HCT116 (cell line): Measurements from ENCODE around the gene ANKRD7. TPM values are rescaled to one million over a fixed set of nuclear protein-coding genes. Genes with fewer than 3 reads are reported as not detected.

Source experiments
- ATAC-seq: fragments of 200-7000 bp; cut with Tn5 transposase; 2 replicates; pipeline ENCODE4 v1.9.1; 2020; ENCODE audit warnings: mild to moderate bottlenecking, moderate library complexity
- BruUV-seq: library from RNA; stranded (reverse); fragments of 400-500 nt; replicated peaks from 2 replicates; lab custom pipeline; 2021; lab: Mats Ljungman, UMichigan
- CTCF ChIA-PET: fragments of 300-600 bp; sonication (Branson Sonifier 250); formaldehyde crosslinking; loops from one replicate; lab custom pipeline; 2021; ENCODE audit warnings: antibody characterized with exemption; lab: Charles Lee
- POLR2A ChIA-PET: fragments of 300-600, 350-600 bp; sonication (Branson Sonifier 250); formaldehyde crosslinking; loops from one replicate; lab custom pipeline; 2021; ENCODE audit warnings: antibody characterized with exemption; lab: Charles Lee
- RAD21 ChIA-PET, 2 experiments: fragments of 300-600 bp; sonication (Branson Sonifier 250); formaldehyde crosslinking; loops; one replicate each; lab custom pipeline; 2023; ENCODE audit warnings: low total read pairs in 2 of 2; ENCODE audit not compliant: uncharacterized antibody in 2 of 2, unreplicated experiment in 2 of 2, low non-redundant PET in 1 of 2; lab: Charles Lee
- DNase-seq: peaks from one replicate; pipeline ENCODE4 v3.0.0-alpha.2; 2010; ENCODE audit warnings: low read depth, low spot score
- H2AFZ ChIP-seq: fragments of 200-600 bp; shearing (Covaris generic), sonication (generic); 2 replicates; pipeline ENCODE4 v1.6.1; 2017; ENCODE audit warnings: low read depth, mixed run types, mixed read lengths, antibody characterized with exemption, low read length; ENCODE audit not compliant: poor library complexity, severe bottlenecking
- H3K27ac ChIP-seq: 2 replicates; pipeline ENCODE4 v1.5.1; 2012; ENCODE audit warnings: low read depth, low read length
- H3K27me3 ChIP-seq: fragments of 200-600 bp; sonication (generic); 2 replicates; pipeline ENCODE4 v1.6.1; 2016; ENCODE audit warnings: mixed run types, low read length, mixed read lengths; ENCODE audit not compliant: insufficient read depth
- H3K36me3 ChIP-seq, 2 experiments: fragments of 200-500 bp in 1 of 2; fragments of 200-600 bp in 1 of 2; sonication (Bioruptor generic) in 1 of 2; sonication (generic) in 1 of 2; 2 replicates each; pipeline versions ENCODE4 v1.5.1 to v1.6.1; 2014 to 2016; ENCODE audit warnings: low read length in 2 of 2, inconsistent platforms in 1 of 2, mixed read lengths in 1 of 2, mixed run types in 1 of 2; ENCODE audit not compliant: insufficient read depth in 2 of 2, control insufficient read depth in 1 of 2
- H3K4me1 ChIP-seq, 2 experiments: fragments of 200-600 bp in 1 of 2; sonication (generic) in 1 of 2; 2 replicates each; pipeline versions ENCODE4 v1.5.1 to v1.6.1; 2012 to 2017; ENCODE audit warnings: low read length in 2 of 2, inconsistent platforms in 1 of 2, mild to moderate bottlenecking in 1 of 2, mixed read lengths in 1 of 2, mixed run types in 1 of 2, moderate library complexity in 1 of 2; ENCODE audit not compliant: insufficient read depth in 2 of 2, control insufficient read depth in 1 of 2
- H3K4me2 ChIP-seq: fragments of 200-600 bp; sonication (generic); 2 replicates; pipeline ENCODE4 v1.6.1; 2017; ENCODE audit warnings: mixed run types, low read length, mixed read lengths
- H3K4me3 ChIP-seq, 2 experiments: fragments of 200-600 bp in 1 of 2; sonication (generic) in 1 of 2; replicated peaks in 1 of 2; 2 replicates each; pipeline ENCODE4 v1.5.1; 2011 to 2016; ENCODE audit warnings: low read length in 2 of 2, control low read depth in 1 of 2, low read depth in 1 of 2, mild to moderate bottlenecking in 1 of 2, mixed read lengths in 1 of 2, mixed run types in 1 of 2
- H3K79me2 ChIP-seq: fragments of 200-600 bp; sonication (generic); 2 replicates; pipeline ENCODE4 v1.6.1; 2017; ENCODE audit warnings: mild to moderate bottlenecking, mixed run types, low read length, moderate library complexity, mixed read lengths; ENCODE audit not compliant: insufficient read depth
- H3K9ac ChIP-seq: fragments of 200-600 bp; sonication (generic); 2 replicates; pipeline ENCODE4 v1.6.1; 2016; ENCODE audit warnings: low read length, mixed read lengths
- H3K9me2 ChIP-seq: fragments of 200-600 bp; sonication (generic), shearing (Covaris generic); 2 replicates; pipeline ENCODE4 v1.6.1; 2017; ENCODE audit warnings: mixed run types, mild to moderate bottlenecking, moderate library complexity; ENCODE audit not compliant: insufficient read depth
- H3K9me3 ChIP-seq, 2 experiments: fragments of 200-500 bp in 1 of 2; fragments of 200-600 bp in 1 of 2; sonication (Bioruptor generic) in 1 of 2; sonication (generic) in 1 of 2; 2 replicates each; pipeline ENCODE4 v1.6.1; 2014 to 2017; ENCODE audit warnings: low read length in 2 of 2, mixed read lengths in 2 of 2, inconsistent platforms in 1 of 2, low read depth in 1 of 2, mild to moderate bottlenecking in 1 of 2, mixed run types in 1 of 2, moderate library complexity in 1 of 2; ENCODE audit not compliant: control insufficient read depth in 1 of 2, insufficient read depth in 1 of 2
- H4K20me1 ChIP-seq: fragments of 200-600 bp; sonication (generic), shearing (Covaris generic); 2 replicates; pipeline ENCODE4 v1.6.1; 2017; ENCODE audit warnings: mixed run types, mild to moderate bottlenecking, moderate library complexity; ENCODE audit not compliant: insufficient read depth
- CBX3 ChIP-seq: IDR thresholded peaks from 2 replicates; pipeline ENCODE4 v1.6.1; 2012; ENCODE audit warnings: low read depth
- EGR1 ChIP-seq: IDR thresholded peaks from 2 replicates; pipeline ENCODE4 v1.6.1; 2012; ENCODE audit warnings: low read depth
- ELF1 ChIP-seq: IDR thresholded peaks from 2 replicates; pipeline ENCODE4 v1.6.1; 2012; ENCODE audit warnings: low read depth, borderline replicate concordance
- EZH2phosphoT487 ChIP-seq: fragments of 200-600 bp; IDR thresholded peaks from 2 replicates; pipeline ENCODE4 v1.6.1; 2018; ENCODE audit warnings: antibody characterized with exemption, borderline replicate concordance
- FOSL1 ChIP-seq: IDR thresholded peaks from 2 replicates; pipeline ENCODE4 v1.6.1; 2012; ENCODE audit warnings: low read depth
- POLR2A ChIP-seq: IDR thresholded peaks from 2 replicates; pipeline ENCODE4 v1.7.0; 2011; ENCODE audit warnings: borderline replicate concordance; ENCODE audit not compliant: insufficient read depth, insufficient read length; ENCODE audit errors: extremely low read depth
- SIN3A ChIP-seq: IDR thresholded peaks from 2 replicates; pipeline ENCODE4 v1.6.1; 2012; ENCODE audit warnings: low read depth
- SRF ChIP-seq: IDR thresholded peaks from 2 replicates; pipeline ENCODE4 v1.6.1; 2012; ENCODE audit warnings: low read depth
- YY1 ChIP-seq: IDR thresholded peaks from 2 replicates; pipeline ENCODE4 v1.6.1; 2011; ENCODE audit warnings: low read length, low read depth, moderate library complexity, mild to moderate bottlenecking; ENCODE audit not compliant: insufficient replicate concordance; ENCODE audit errors: extremely low read depth
- ZFX ChIP-seq: fragments of 450-650 bp; IDR thresholded peaks from 2 replicates; pipeline ENCODE4 v1.6.1; 2017
- ZNF274 ChIP-seq: fragments of 200-500 bp; sonication (Bioruptor generic); IDR thresholded peaks from 2 replicates; pipeline ENCODE4 v1.6.1; 2014; ENCODE audit warnings: mild to moderate bottlenecking, low read depth, low read length, inconsistent platforms
- intact Hi-C: fragments of 100-400 bp; cut with micrococcal nuclease; formaldehyde crosslinking; loops from 2 replicates; pipeline ENCODE4 v1.10.0; 2022
- total RNA-seq: library from RNA; stranded (reverse); gene quantifications from one replicate; pipeline ENCODE4 v1.2.1, GENCODE V29; 2021; ENCODE audit not compliant: unreplicated experiment
- TF ChIP-seq, protein P1 (sequence below): IDR thresholded peaks from 2 replicates; pipeline ENCODE4 v1.6.1; 2012

The ANKRD7 gene
- total RNA-seq, 1 experiment from 2014 or later = not detected

DNA sequence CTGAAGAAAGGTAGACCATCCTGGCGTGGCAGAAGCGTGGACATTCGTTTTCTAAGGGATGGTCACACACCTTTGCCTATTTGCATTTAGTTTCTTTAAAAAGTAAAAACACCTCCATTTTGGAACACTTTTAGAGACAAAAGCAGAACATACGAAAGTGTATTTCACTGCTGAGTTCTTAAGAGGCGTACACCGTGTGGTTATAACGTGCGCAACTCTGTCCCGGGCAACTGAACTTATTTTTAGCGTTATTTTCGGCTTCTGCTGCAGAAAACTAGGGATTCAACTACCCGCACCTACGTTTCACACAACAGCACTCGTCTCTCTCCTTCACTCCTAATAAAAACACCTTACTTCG, 41.1 kb upstream of the ANKRD7 start:
- Histone ChIP-seq H3K79me2 (peaks cover 58% of the 10 kb centered on the region), H4K20me1 (no peaks in the 10 kb centered on the region; the same call in 1 of the 2 replicates), H3K9ac (peak overlapping the region; percentile 90), H3K9me3 (no peaks in the 10 kb centered on the region), H3K4me3 (peak overlapping the region; percentile 70 to 91), H3K9me2 (no peaks in the 10 kb centered on the region)
- no peak for DNase-seq
- intact Hi-C loops = no loop called here
- ATAC-seq = peak; percentile 31
- no peak for TF ChIP-seq POLR2A
- TF ChIP-seq ELF1 = no peak
- TF ChIP-seq, protein P1, sequence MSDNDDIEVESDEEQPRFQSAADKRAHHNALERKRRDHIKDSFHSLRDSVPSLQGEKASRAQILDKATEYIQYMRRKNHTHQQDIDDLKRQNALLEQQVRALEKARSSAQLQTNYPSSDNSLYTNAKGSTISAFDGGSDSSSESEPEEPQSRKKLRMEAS = no peak
- TF ChIP-seq SIN3A = no peak
- TF ChIP-seq CBX3 = no peak
- no peak for TF ChIP-seq ZNF274
- TF ChIP-seq YY1 = no peak
- no peak for TF ChIP-seq SRF
- TF ChIP-seq ZFX = no peak
- no peak for TF ChIP-seq EGR1
- no peak for TF ChIP-seq EZH2phosphoT487
- no peak for TF ChIP-seq FOSL1
- TF ChIP-seq, all 23 proteins: peak for 0
- TSS peak; percentile 94 for BruUV-seq
- Histone ChIP-seq H3K27ac (peak overlapping the region; percentile 69), H3K4me1 (peaks cover 2 to 15% of the 10 kb centered on the region in 2 experiments; a peak in 3 of 4 replicates), H3K36me3 (peaks cover 13% of the 10 kb centered on the region in 2 experiments; a peak in 3 of 4 replicates), H3K27me3 (no peaks in the 10 kb centered on the region), H2AFZ (no peak overlapping the region), H3K4me2 (peak overlapping the region; percentile 80)
- CTCF ChIA-PET = no interaction called here
- POLR2A ChIA-PET = no interaction called here
- RAD21 ChIA-PET = no interaction called here
